Tibial nerve (tissue), 4 donors: ENCODE results near the gene SSBP2. TPM values are rescaled to one million over a fixed set of nuclear protein-coding genes. Genes with fewer than 3 reads are reported as not detected.
"Not testable (repeated sequence)": the region's sequence is repeated elsewhere in the genome, so short reads cannot be mapped to it uniquely, and the experiment has no call there.

Experiments used
- DNase-seq, 2 donors: peaks; one replicate each; pipeline ENCODE4 v3.0.0-alpha.2; 2019; ENCODE audit warnings: low spot score in 2 of 2
- H3K27ac ChIP-seq, 4 donors: fragments of 200-600 bp; sonication (generic) in 3 of 4; one replicate each; pipeline ENCODE4 v1.5.1; 2017 to 2019; ENCODE audit warnings: mild to moderate bottlenecking in 1 of 4
- H3K27me3 ChIP-seq, 2 donors: fragments of 200-600 bp; sonication (generic) in 1 of 2; one replicate each; pipeline versions ENCODE4 v1.5.1 to v1.6.0; 2017 to 2019
- H3K36me3 ChIP-seq, 3 donors: fragments of 200-600 bp; sonication (generic); one replicate each; pipeline ENCODE4 v1.5.1; 2018 to 2019
- H3K4me1 ChIP-seq, 4 donors: fragments of 200-600 bp; sonication (generic) in 3 of 4; one replicate each; pipeline ENCODE4 v1.5.1; 2017 to 2019
- H3K4me3 ChIP-seq, 4 donors: fragments of 200-600 bp; sonication (generic) in 3 of 4; one replicate each; pipeline ENCODE4 v1.5.1; 2017 to 2019; ENCODE audit warnings: mild to moderate bottlenecking in 1 of 4, moderate library complexity in 1 of 4
- H3K9me3 ChIP-seq, 4 donors: fragments of 200-600 bp; sonication (generic) in 3 of 4; one replicate each; pipeline ENCODE4 v1.5.1; 2017 to 2019
- CTCF ChIP-seq, 5 experiments: fragments of 200-600 bp in 3 of 5; fragments of 450-650 bp in 2 of 5; sonication (generic) in 3 of 5; IDR thresholded peaks; one replicate each; pipeline ENCODE4 v1.5.1; 2016 to 2019; ENCODE audit warnings: antibody characterized with exemption in 5 of 5, mild to moderate bottlenecking in 3 of 5, moderate library complexity in 2 of 5
- EP300 ChIP-seq, 2 donors: sonication (generic); formaldehyde crosslinking; IDR thresholded peaks; one replicate each; pipeline ENCODE4 v1.6.1; 2017; ENCODE audit warnings: antibody characterized with exemption in 2 of 2, mild to moderate bottlenecking in 1 of 2
- POLR2A ChIP-seq, 2 donors: fragments of 450-650 bp; IDR thresholded peaks; one replicate each; pipeline ENCODE4 v1.6.1; 2017; ENCODE audit warnings: antibody characterized with exemption in 2 of 2, mild to moderate bottlenecking in 2 of 2, moderate library complexity in 2 of 2
- WGBS, 2 donors: methylation state at CpG; one replicate each; pipeline ENCODE4 v1.1.5; 2018; 5-methylcytosine and 5-hydroxymethylcytosine counted together
- total RNA-seq, 4 donors: library from RNA; depleted of rRNA; stranded (reverse); fragments of >200 nt; gene quantifications; one replicate each; pipeline ENCODE4 v1.1.0, GENCODE V29; 2016

Gene SSBP2
- total RNA-seq, 4 donors from 2014 or later = 62.6 to 95.1 (median 77.5) TPM

GRCh38 chr5:81506378-81506777, 244.5 kb downstream of the SSBP2 start:
- Histone ChIP-seq H3K27me3 (no peaks in the 10 kb centered on the region), H3K4me1 (peaks cover 0 to 29% (median 5%) of the 10 kb centered on the region in 4 donors), H3K36me3 (no peaks in the 10 kb centered on the region), H3K27ac (peak overlapping the region; percentile 41 to 78 (median 66)), H3K4me3 (no peak overlapping the region), H3K9me3 (no peaks in the 10 kb centered on the region)
- TF ChIP-seq EP300 (IDR thresholded peaks at IDR 0.05) = no peak
- TF ChIP-seq CTCF (IDR thresholded peaks at IDR 0.05) = no peak
- TF ChIP-seq POLR2A (IDR thresholded peaks at IDR 0.05) = no peak
- no peak for DNase-seq
- WGBS, 2 donors = 42 to 46% methylated on average over 1 of the region's 1 CpG

- 24 to 33% methylated on average over 1 of the region's 1 CpG for WGBS, 2 donors
- peak overlapping the region in 3 of 4 donors; percentile 41 to 78 (median 45) for H3K27ac ChIP-seq
These were observed 245.2 kb downstream of the SSBP2 start for GRCh38 chr5:81505672-81506071.

GRCh38 chr5:81503602-81504001, 247.3 kb downstream of the SSBP2 start:
- not testable (repeated sequence) for H3K4me3 ChIP-seq, H3K27me3 ChIP-seq, H3K36me3 ChIP-seq, H3K9me3 ChIP-seq, H3K27ac ChIP-seq, DNase-seq
- peaks cover 0 to 29% (median 5%) of the 10 kb centered on the region in 4 donors for H3K4me1 ChIP-seq

More at GRCh38 chr5:81505672-81506071, 245.2 kb downstream of the SSBP2 start:
- Histone ChIP-seq H3K27me3 (no peaks in the 10 kb centered on the region), H3K4me3 (no peak overlapping the region), H3K36me3 (no peaks in the 10 kb centered on the region), H3K4me1 (peaks cover 0 to 29% (median 5%) of the 10 kb centered on the region in 4 donors), H3K9me3 (no peaks in the 10 kb centered on the region)
- DNase-seq = no peak
- no peak for TF ChIP-seq CTCF (IDR thresholded peaks at IDR 0.05)

GRCh38 chr5:81495286-81495685, 255.6 kb downstream of the SSBP2 start:
- DNase-seq = no peak
- TF ChIP-seq EP300 (IDR thresholded peaks at IDR 0.05) (no peak), POLR2A (IDR thresholded peaks at IDR 0.05) (no peak), CTCF (IDR thresholded peaks at IDR 0.05) (no peak)
- 87% methylated on average over 3 of the region's 3 CpGs for WGBS, 2 donors

GRCh38 chr5:81488862-81489261, 262.0 kb downstream of the SSBP2 start:
- H3K4me3 ChIP-seq = no peak overlapping the region
- no peaks in the 10 kb centered on the region for H3K4me1 ChIP-seq
- no peak for DNase-seq
- no peak overlapping the region for H3K27ac ChIP-seq
- H3K36me3 ChIP-seq = no peaks in the 10 kb centered on the region
- no peaks in the 10 kb centered on the region for H3K9me3 ChIP-seq
- no peak for TF ChIP-seq EP300 (IDR thresholded peaks at IDR 0.05)
- no peaks in the 10 kb centered on the region for H3K27me3 ChIP-seq
- WGBS, 2 donors = 97 to 99% methylated on average over 2 of the region's 2 CpGs

More at GRCh38 chr5:81495286-81495685, 255.6 kb downstream of the SSBP2 start:
- Histone ChIP-seq H3K4me1 (no peaks in the 10 kb centered on the region), H3K4me3 (no peak overlapping the region), H3K27me3 (no peaks in the 10 kb centered on the region), H3K36me3 (no peaks in the 10 kb centered on the region), H3K27ac (no peak overlapping the region), H3K9me3 (no peaks in the 10 kb centered on the region)

- H3K36me3 ChIP-seq = no peaks in the 10 kb centered on the region
- no peak for DNase-seq
- WGBS, 2 donors = 89 to 90% methylated on average over 3 of the region's 3 CpGs
- no peak overlapping the region for H3K4me3 ChIP-seq
- H3K4me1 ChIP-seq = no peaks in the 10 kb centered on the region
- TF ChIP-seq EP300 (IDR thresholded peaks at IDR 0.05) = no peak
- TF ChIP-seq CTCF (IDR thresholded peaks at IDR 0.05) = no peak
- no peak overlapping the region for H3K27ac ChIP-seq
- H3K9me3 ChIP-seq = no peaks in the 10 kb centered on the region
- H3K27me3 ChIP-seq = no peaks in the 10 kb centered on the region
These were observed 264.2 kb downstream of the SSBP2 start for GRCh38 chr5:81486711-81487110.
